ENCODE results near the gene NACA2. TPM values are rescaled to one million over a fixed set of nuclear protein-coding genes. Genes with fewer than 3 reads are reported as not detected.

The NACA2 gene
- total and polyA plus RNA-seq, 10 donors = 0.16 to 0.43 (median 0.23) TPM; not detected in 7

GRCh38 chr17:61586031-61586566, 4.9 kb downstream of the NACA2 start:
- no peak for DNase-seq
- TF ChIP-seq POLR2AphosphoS5 (IDR thresholded peaks at IDR 0.05) = no peak
- TF ChIP-seq, protein P1, sequence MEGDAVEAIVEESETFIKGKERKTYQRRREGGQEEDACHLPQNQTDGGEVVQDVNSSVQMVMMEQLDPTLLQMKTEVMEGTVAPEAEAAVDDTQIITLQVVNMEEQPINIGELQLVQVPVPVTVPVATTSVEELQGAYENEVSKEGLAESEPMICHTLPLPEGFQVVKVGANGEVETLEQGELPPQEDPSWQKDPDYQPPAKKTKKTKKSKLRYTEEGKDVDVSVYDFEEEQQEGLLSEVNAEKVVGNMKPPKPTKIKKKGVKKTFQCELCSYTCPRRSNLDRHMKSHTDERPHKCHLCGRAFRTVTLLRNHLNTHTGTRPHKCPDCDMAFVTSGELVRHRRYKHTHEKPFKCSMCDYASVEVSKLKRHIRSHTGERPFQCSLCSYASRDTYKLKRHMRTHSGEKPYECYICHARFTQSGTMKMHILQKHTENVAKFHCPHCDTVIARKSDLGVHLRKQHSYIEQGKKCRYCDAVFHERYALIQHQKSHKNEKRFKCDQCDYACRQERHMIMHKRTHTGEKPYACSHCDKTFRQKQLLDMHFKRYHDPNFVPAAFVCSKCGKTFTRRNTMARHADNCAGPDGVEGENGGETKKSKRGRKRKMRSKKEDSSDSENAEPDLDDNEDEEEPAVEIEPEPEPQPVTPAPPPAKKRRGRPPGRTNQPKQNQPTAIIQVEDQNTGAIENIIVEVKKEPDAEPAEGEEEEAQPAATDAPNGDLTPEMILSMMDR (IDR thresholded peaks at IDR 0.05 in 8 of 11, conservative IDR thresholded peaks at IDR 0.05 in 3 of 11) = no peak
- no peak for TF ChIP-seq POLR2A (IDR thresholded peaks at IDR 0.05)
- H3K27me3 ChIP-seq (replicated peaks in 1 of 7) = peaks cover 0 to 19% (median 3%) of the 10 kb centered on the region in 7 donors
- H3K9me3 ChIP-seq = no peaks in the 10 kb centered on the region
- no peaks in the 10 kb centered on the region for H3K4me1 ChIP-seq
- intact Hi-C loops (cut with DNase I; ENCODE audit: low total_unique reads) = no loop called here
- no peaks in the 10 kb centered on the region for H3K36me3 ChIP-seq
- H3K27ac ChIP-seq = no peak overlapping the region
- H3K4me3 ChIP-seq = no peak overlapping the region
- 85 to 94% (median 89%) methylated on average over 4 of the region's 4 CpGs for WGBS, 5 donors

DNA sequence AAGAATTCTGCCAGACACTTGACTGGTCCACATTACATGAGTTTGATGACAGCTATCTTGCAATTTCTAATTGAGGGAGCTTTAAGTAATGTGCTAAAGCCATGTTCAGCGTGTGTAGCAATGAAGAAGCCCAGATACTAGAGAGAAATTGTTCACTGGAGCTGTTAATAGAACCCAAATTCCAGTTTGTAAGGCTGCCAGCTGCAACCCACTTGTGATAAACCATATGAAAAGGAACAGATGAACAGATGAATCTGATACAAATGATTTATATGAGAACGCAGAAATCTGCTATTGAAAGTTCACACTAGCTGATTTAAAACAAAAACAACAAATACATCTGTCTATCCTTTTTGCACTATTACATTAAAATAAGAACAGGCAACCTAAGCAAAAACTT, 6.2 kb downstream of the NACA2 start:
- Histone ChIP-seq H3K4me1 (no peaks in the 10 kb centered on the region), H3K27ac (no peak overlapping the region), H3K27me3 (replicated peaks in 1 of 7) (peaks cover 0 to 21% (median 0%) of the 10 kb centered on the region in 7 donors), H3K4me3 (no peak overlapping the region), H3K36me3 (no peaks in the 10 kb centered on the region), H3K9me3 (no peaks in the 10 kb centered on the region)
- TF ChIP-seq POLR2A (IDR thresholded peaks at IDR 0.05) (no peak), POLR2AphosphoS5 (IDR thresholded peaks at IDR 0.05) (no peak)
- TF ChIP-seq, protein P1 (IDR thresholded peaks at IDR 0.05 in 8 of 11, conservative IDR thresholded peaks at IDR 0.05 in 3 of 11) = no peak
- no peak for DNase-seq
- 83 to 96% (median 90%) methylated on average over 2 of the region's 2 CpGs for WGBS, 5 donors
- intact Hi-C loops (cut with DNase I; ENCODE audit: low total_unique reads) = no loop called here

GRCh38 chr17:61584266-61584665, 6.8 kb downstream of the NACA2 start:
- DNase-seq = no peak
- no peaks in the 10 kb centered on the region for H3K4me1 ChIP-seq
- intact Hi-C loops (cut with DNase I; ENCODE audit: low total_unique reads) = no loop called here
- H3K27me3 ChIP-seq (replicated peaks in 1 of 7) = peaks cover 0 to 18% (median 0%) of the 10 kb centered on the region in 7 donors
- H3K36me3 ChIP-seq = no peaks in the 10 kb centered on the region
- 80 to 93% (median 86%) methylated on average over 2 of the region's 2 CpGs for WGBS, 5 donors
- no peak overlapping the region for H3K27ac ChIP-seq
- TF ChIP-seq POLR2AphosphoS5 (IDR thresholded peaks at IDR 0.05) (no peak), POLR2A (IDR thresholded peaks at IDR 0.05) (no peak)
- TF ChIP-seq, protein P1 (IDR thresholded peaks at IDR 0.05 in 8 of 11, conservative IDR thresholded peaks at IDR 0.05 in 3 of 11) = no peak
- H3K4me3 ChIP-seq = no peak overlapping the region
- no peaks in the 10 kb centered on the region for H3K9me3 ChIP-seq

- intact Hi-C loops (cut with DNase I; ENCODE audit: low total_unique reads) = no loop called here
- peaks cover 0 to 22% (median 0%) of the 10 kb centered on the region in 7 donors for H3K27me3 ChIP-seq (replicated peaks in 1 of 7)
- DNase-seq = no peak
- WGBS, 5 donors = 89 to 95% (median 91%) methylated on average over 4 of the region's 4 CpGs
- H3K36me3 ChIP-seq = no peaks in the 10 kb centered on the region
- H3K4me3 ChIP-seq = no peak overlapping the region
- no peak for TF ChIP-seq POLR2A (IDR thresholded peaks at IDR 0.05)
- H3K9me3 ChIP-seq = no peaks in the 10 kb centered on the region
- no peaks in the 10 kb centered on the region for H3K4me1 ChIP-seq
- H3K27ac ChIP-seq = no peak overlapping the region
These were observed 7.3 kb downstream of the NACA2 start for GRCh38 chr17:61583660-61584264.
